Skin epidermis (tissue), 12 donors: Measurements from ENCODE around the gene FAM180A.
A peak's percentile ranks its signal among the peaks of the same experiment; 100 is the strongest.
"Not testable (repeated sequence)": the region's sequence is repeated elsewhere in the genome, so short reads cannot be mapped to it uniquely, and the experiment has no call there.

Experiments
- H3K27ac ChIP-seq, 21 experiments: fragments of 200-600 bp; sonication (generic) in 11 of 21; one replicate each; pipeline ENCODE4 v1.5.0; 2020; ENCODE audit warnings: mild to moderate bottlenecking in 3 of 21, inconsistent platforms in 2 of 21, moderate library complexity in 2 of 21
- H3K4me3 ChIP-seq, 7 experiments: fragments of 200-600 bp; sonication (generic) in 2 of 7; one replicate each; pipeline ENCODE4 v1.5.0; 2020; ENCODE audit warnings: inconsistent platforms in 2 of 7, mild to moderate bottlenecking in 2 of 7, moderate library complexity in 1 of 7

Gene FAM180A

DNA sequence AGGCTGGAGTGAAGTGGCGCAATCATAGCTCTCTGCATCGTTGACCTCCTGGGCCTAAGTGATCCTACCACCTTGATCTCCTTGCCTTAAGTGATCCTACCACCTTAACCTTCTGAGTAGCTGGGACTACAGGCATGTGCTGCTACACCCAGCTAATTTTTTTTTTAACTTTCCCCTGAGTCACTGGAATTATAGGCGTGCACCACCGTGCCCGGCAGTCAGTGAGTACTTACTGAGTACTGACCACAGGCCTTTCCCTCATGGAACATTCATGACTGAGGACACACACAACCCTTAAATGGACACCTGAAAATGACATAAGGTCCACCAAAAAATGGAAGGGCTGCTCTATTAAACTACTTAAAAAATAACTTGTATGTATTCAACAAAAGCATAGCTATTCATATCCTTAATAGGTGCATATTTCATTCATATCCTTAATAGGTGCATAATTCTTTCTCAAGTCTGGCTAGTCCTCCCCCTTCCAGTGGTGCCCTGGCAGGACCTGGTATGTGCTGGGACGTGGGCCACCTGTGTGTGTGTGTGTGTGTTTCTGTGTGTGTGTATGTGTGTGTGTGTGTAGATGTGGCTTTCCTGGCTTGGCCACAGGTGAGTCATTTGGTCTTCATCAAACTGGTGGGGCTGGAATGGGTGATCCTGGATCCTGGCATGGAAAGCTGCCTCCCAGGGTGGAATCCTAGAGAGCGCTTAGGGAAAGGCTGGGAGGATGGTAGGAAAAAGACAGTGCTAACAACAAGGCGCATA lies 3.5 kb downstream of the FAM180A start:
- Histone ChIP-seq H3K27ac (peak overlapping the region in 17 of 21 experiments; percentile 9 to 84 (median 64)), H3K4me3 (peak overlapping the region in 1 of 7 experiments; percentile 12)

DNA sequence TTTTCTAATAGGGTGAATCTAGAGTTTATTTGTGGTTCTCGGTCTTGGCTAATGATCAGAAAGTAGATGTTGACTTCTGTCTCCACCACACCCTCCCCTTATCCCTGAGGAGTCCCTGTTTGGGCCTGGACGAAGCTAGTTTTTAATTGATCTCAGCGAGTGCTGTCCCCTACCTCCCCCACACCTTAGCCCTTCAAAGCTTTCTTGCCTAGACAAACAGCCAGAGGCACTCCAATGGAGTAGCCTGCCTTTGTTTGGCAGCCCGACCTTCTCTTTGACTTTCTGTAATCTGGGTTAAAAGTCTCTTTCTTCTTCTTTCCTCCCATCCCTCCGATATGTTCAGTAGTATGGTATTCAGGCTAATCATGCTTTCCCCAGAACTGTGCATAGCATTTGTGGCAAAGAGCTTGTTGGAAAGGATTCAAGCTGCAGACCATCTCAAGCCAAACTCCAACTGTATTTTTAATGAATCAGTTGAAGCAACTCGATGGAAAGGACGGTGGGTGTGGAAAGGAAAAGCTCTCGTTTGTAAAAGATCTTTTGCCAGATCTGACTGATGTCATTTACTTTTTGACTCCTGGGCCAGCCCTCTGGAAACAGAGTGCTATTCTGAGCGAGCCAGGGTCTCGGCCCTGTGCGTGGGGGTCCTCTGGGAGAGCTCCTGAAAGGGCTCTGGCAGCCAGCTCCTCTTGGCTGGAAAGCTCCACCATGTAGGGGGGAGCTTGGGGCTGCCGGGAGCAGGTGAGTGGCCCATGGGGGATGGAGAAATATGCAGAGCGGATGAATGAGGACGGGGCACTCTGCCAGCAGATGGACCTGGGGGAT lies 4.5 kb downstream of the FAM180A start:
- Histone ChIP-seq H3K4me3 (no peak overlapping the region), H3K27ac (peak overlapping the region in 14 of 21 experiments; percentile 9 to 84 (median 66))

DNA sequence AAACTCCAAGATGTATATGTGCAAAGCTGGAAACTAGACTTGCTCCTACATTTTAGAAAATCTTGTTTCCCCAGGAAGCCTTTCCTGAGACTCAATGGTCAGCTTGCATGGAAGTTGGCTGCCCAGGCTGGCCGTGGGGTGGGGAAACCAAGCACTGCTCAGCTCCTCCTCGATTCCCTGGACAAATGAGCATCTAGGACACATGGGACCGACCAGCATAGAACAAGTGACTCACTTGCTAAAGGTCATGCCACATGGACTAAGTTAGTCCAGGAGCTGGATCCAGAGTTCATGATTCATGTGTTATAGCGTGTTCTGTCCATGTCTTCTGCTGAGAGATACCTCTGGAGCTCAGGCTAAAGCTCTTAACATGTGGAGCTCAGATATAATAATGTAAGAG lies 6.2 kb downstream of the FAM180A start:
- no peak overlapping the region for H3K27ac ChIP-seq
- no peak overlapping the region for H3K4me3 ChIP-seq

- H3K27ac ChIP-seq, result no peak overlapping the region
- H3K4me3 ChIP-seq, result no peak overlapping the region
These were observed 6.7 kb downstream of the FAM180A start for GRCh38 chr7:135741905-135742304.

DNA sequence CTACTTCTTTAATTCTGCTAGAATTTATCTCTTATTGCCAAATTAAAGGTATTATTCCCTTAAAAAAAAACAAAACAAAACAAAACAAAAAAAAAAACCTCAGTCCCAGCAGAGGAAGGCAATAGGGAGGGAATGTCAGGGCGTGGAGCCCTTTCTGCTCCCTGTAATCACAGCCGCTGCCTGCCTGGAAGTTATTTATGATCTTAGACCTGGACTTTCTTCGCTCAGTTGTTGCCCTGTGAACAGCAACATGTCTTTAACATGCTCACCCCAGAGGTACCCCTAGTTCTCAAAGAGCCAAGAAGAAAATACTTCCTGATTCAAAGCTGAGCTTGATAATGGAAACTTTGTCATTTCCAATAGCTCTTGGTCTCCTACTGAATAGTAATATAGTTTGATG lies 7.7 kb downstream of the FAM180A start:
- no peak overlapping the region for H3K27ac ChIP-seq
- no peak overlapping the region for H3K4me3 ChIP-seq

- H3K27ac ChIP-seq, H3K4me3 ChIP-seq: not testable (repeated sequence)
These were observed 11.3 kb downstream of the FAM180A start for GRCh38 chr7:135737306-135737647.

GRCh38 chr7:135736586-135737305 lies 11.9 kb downstream of the FAM180A start:
- H3K27ac ChIP-seq, result no peak overlapping the region
- H3K4me3 ChIP-seq, result no peak overlapping the region

DNA sequence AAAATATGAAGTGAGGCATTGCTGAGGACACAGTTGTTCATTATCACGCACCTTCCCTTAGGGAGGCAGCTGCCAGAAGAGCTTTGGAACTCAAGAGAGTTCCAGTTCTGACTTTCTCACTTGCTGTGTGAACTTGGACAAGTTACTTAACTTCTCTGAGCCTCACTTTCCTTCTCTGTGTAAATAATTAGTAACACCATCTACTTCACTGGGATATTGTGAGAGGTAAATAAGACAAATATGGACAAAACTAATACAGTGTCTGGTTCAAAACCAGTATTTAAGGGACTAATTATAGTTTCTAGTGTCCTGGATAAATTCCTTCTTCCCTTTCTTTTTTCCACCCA lies 14.3 kb downstream of the FAM180A start:
- Histone ChIP-seq H3K27ac (no peak overlapping the region), H3K4me3 (no peak overlapping the region)

GRCh38 chr7:135733603-135734342 lies 14.8 kb downstream of the FAM180A start:
- Histone ChIP-seq H3K4me3 (no peak overlapping the region), H3K27ac (no peak overlapping the region)

GRCh38 chr7:135731131-135731530 lies 17.5 kb downstream of the FAM180A start:
- H3K27ac ChIP-seq, result no peak overlapping the region
- no peak overlapping the region for H3K4me3 ChIP-seq

DNA sequence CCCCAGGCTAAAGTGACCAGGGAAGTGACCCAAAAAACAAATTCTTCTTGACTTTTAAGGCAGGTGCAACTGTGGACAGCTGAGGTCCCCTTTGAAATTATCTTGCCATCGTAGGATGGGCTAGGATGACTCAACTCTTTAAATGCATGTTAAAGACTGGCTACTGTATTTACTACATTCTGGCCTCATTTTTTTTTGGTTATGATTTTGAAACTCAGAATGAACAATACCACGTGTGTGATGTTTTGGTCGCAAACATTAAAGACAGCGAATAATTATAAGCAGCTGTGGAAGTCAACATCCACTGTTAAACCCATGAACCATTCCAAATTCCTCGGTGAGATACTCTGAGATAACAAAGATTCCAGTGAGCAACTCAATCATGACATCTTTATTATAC lies 19.4 kb downstream of the FAM180A start:
- no peak overlapping the region for H3K27ac ChIP-seq

GRCh38 chr7:135728136-135728669 lies 20.4 kb downstream of the FAM180A start, which contains the start of gene SLC13A4:
Gene SLC13A4 (minus strand): TSS chr7:135728186. CDS start chr7:135727496, 690 bp downstream.
- Histone ChIP-seq H3K4me3 (no peak within 1 kb of the TSS), H3K27ac (no peak within 1 kb of the TSS)

More for the DNA sequence above, 19.4 kb downstream of the FAM180A start:
- H3K4me3 ChIP-seq, result no peak overlapping the region

- Histone ChIP-seq H3K4me3 (no peak overlapping the region), H3K27ac (no peak overlapping the region)
These were observed 21.5 kb downstream of the FAM180A start for GRCh38 chr7:135726911-135727673.

DNA sequence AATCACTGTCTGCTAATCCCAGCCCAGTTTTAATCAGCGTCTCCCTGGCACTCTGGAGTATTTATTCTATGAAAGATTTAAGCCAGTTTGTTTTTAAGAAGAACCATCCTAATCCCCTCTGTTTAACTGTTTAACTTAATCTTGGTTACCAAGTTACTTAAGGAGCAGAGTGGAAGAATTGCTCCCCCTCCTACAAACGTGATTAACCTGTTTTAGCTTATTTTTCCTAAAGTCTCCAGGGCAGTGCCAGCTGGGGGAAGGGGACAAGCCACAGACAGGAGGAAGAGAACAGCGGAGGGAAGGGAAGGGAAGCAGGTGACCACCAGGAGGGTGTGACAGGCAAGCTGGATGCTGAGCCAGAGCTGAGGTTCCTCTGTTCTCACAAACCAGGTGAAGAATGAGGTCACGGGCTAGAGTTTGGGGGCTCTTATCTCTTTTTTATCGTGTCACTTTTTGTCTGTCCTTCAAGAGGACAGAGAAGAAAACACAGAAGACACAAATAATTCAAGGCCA lies 22.3 kb downstream of the FAM180A start:
- no peak overlapping the region for H3K4me3 ChIP-seq
- no peak overlapping the region for H3K27ac ChIP-seq

DNA sequence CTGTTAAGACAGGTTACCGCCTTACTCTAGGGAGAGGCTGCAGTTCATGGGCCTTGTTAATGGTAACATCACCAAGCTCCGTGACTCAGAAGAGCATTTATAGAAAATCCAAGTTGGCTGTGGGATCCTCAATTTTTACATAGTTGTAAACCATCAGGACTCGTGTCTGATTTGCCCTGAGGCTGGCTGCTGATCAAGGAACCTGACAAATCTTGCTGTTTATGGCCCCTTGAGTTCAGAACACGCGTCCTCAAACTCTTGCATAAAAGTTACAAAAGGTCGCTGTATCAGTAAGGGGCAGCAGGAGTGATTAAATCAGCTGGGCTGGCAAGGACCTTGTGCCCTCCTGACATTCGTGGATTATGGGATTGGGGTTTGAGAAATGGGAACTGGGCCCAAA lies 25.2 kb downstream of the FAM180A start:
- Histone ChIP-seq H3K27ac (no peak overlapping the region), H3K4me3 (no peak overlapping the region)

- Histone ChIP-seq H3K27ac (no peak overlapping the region), H3K4me3 (no peak overlapping the region)
These were observed 27.3 kb downstream of the FAM180A start for GRCh38 chr7:135721198-135721820.

DNA sequence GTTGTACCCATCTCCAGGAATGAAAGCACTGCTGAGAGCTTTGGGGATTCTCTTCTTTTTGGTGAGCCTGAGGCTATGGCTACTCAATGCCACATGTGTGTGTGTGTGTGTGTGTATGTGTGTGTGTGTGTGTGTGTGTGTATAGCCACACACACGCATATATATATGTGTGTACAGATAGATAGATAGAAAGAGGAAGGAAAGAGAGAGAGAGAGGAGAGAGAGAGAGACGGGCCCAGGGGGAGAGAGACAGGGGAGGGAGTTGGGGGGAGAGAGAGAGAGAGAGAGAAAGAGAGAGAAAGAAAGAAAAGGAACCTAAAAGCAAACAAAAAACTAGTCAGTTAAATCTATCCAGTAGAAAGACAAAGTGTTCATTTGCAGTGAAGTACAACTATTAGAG lies 28.9 kb downstream of the FAM180A start:
- Histone ChIP-seq H3K27ac (no peak overlapping the region), H3K4me3 (no peak overlapping the region)

DNA sequence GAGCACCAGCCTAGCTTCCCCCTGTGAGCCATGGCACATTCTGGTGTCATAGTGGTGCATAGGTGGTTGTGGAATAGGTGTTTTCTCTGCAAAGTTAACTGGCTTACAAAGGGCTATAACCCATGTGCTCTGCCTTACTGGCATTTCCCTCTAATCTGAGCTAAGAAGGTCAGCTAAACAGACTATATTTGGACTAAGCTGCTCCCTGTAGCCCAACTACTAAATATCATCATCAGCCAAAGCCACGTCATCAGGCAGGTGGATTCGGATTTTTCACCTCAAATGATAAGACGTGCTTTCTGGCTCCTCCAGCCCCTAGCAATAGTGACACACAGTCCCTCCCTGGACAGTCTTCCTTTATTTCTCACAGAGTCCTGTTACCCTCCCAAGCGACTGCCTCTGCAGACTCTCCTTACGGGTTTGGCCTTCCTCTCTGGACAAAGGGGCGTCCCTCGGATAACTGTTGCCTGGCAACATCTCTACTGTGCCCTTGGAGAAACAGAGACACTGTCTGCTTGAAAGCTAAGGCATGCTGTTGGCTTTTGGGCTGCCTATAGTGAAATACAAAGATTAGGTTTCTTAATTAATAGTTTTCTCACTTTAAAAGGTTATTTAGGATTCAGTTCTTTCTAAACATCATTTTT lies 29.7 kb downstream of the FAM180A start:
- H3K4me3 ChIP-seq, result no peak overlapping the region
- H3K27ac ChIP-seq, result no peak overlapping the region
